HS-5 (cell line): ENCODE results near the gene KMT2D.

Experiments used
- DNase-seq: peaks from one replicate; pipeline ENCODE4 v3.0.0-alpha.2; 2012; ENCODE audit warnings: low read depth

Gene KMT2D

GRCh38 chr12:49033611-49034285, 26.8 kb downstream of the KMT2D start:
- DNase-seq: no peak

GRCh38 chr12:49032679-49033447, 27.7 kb downstream of the KMT2D start:
- DNase-seq: no peak

GRCh38 chr12:49032276-49032675, 28.3 kb downstream of the KMT2D start:
- no peak for DNase-seq

GRCh38 chr12:49031573-49032161, 28.9 kb downstream of the KMT2D start:
- DNase-seq: no peak

- no peak for DNase-seq
Observed at GRCh38 chr12:49030714-49031572, 29.7 kb downstream of the KMT2D start.

GRCh38 chr12:49030119-49030518, 30.5 kb downstream of the KMT2D start:
- DNase-seq: no peak

- DNase-seq: no peak
Observed at GRCh38 chr12:49028666-49029275, 31.8 kb downstream of the KMT2D start.

- no peak for DNase-seq
Observed at GRCh38 chr12:49027846-49028555, 32.6 kb downstream of the KMT2D start.

GRCh38 chr12:49026678-49027480, 33.7 kb downstream of the KMT2D start:
- DNase-seq: no peak

- DNase-seq: no peak
Observed at GRCh38 chr12:49026101-49026500, 34.5 kb downstream of the KMT2D start.

GRCh38 chr12:49025463-49025862, 35.1 kb downstream of the KMT2D start:
- DNase-seq: no peak

- no peak for DNase-seq
Observed at GRCh38 chr12:49024543-49024942, 36.1 kb downstream of the KMT2D start.

GRCh38 chr12:49023812-49024211, 36.8 kb downstream of the KMT2D start:
- no peak for DNase-seq

- DNase-seq: no peak
Observed at GRCh38 chr12:49022558-49023178, 37.9 kb downstream of the KMT2D start.

GRCh38 chr12:49021292-49021915, 39.2 kb downstream of the KMT2D start:
- DNase-seq: no peak

GRCh38 chr12:49020441-49020840, 40.2 kb downstream of the KMT2D start:
- DNase-seq: no peak

GRCh38 chr12:49019443-49020324, 40.9 kb downstream of the KMT2D start:
- DNase-seq: no peak

GRCh38 chr12:49019120-49019430, 41.5 kb downstream of the KMT2D start:
- DNase-seq: no peak
